ENCODE data around the gene GALNT9.
"Not testable (repeated sequence)": the region's sequence is repeated elsewhere in the genome, so short reads cannot be mapped to it uniquely, and the experiment has no call there.

The GALNT9 gene

DNA sequence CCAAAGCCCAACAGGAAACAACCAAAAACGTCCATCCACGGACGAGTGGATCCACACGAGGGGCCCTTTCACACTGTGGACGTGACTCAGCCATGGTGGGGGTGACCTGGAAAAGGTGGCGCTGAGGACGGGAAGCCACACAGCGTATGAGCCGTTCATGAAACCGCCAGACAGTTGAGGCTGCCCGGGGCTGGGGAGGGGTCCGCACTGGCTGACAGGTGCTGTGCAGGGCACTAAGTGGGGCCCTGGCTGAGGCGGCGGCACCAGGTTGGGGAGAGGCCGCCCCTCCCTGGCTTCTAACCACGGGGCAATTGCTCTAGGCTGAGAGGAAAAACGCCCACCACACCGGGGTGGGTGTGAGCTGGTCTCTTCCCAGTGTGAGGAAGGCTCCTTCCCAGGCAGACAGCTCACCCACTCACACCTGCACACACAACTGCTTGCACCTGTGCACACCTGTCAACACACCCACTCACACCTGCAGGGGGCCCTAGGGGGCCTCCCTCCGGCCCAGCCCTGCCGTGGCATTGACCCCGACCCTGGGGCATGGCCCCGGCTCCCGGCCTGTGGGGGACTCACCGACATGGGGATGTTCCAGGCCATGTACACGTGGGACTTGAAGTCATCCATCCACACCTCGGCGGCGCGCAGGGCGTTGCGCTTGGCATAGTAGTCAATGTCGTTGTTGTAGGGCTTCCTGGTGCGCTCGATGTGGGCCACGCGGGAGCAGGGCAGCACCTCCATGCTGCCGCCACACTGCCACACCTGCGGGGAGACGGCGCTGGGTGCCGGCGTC lies 126.3 kb downstream of the GALNT9 start:
- no peak overlapping the region for H3K4me3 ChIP-seq (ENCODE audit: low read length)
- H3K4me1 ChIP-seq (ENCODE audit: control insufficient read depth, insufficient read depth, low read length) = no peaks in the 10 kb centered on the region
- no peaks in the 10 kb centered on the region for H3K36me3 ChIP-seq (ENCODE audit: control insufficient read depth, insufficient read depth, low read length)
- peaks cover 10% of the 10 kb centered on the region; the same call in 1 of the 2 replicates for H3K27me3 ChIP-seq (ENCODE audit: control insufficient read depth, insufficient read depth, low read length)
- no peak for DNase-seq (ENCODE audit: low read depth, low spot score)
- no CpG with 5 or more reads among the region's 42 CpGs for WGBS (ENCODE audit: insufficient coverage, insufficient read length)
- H3K9me3 ChIP-seq (ENCODE audit: control insufficient read depth, insufficient read depth, low read length) = no peaks in the 10 kb centered on the region
- H3K27ac ChIP-seq (ENCODE audit: low read length) = no peak overlapping the region

DNA sequence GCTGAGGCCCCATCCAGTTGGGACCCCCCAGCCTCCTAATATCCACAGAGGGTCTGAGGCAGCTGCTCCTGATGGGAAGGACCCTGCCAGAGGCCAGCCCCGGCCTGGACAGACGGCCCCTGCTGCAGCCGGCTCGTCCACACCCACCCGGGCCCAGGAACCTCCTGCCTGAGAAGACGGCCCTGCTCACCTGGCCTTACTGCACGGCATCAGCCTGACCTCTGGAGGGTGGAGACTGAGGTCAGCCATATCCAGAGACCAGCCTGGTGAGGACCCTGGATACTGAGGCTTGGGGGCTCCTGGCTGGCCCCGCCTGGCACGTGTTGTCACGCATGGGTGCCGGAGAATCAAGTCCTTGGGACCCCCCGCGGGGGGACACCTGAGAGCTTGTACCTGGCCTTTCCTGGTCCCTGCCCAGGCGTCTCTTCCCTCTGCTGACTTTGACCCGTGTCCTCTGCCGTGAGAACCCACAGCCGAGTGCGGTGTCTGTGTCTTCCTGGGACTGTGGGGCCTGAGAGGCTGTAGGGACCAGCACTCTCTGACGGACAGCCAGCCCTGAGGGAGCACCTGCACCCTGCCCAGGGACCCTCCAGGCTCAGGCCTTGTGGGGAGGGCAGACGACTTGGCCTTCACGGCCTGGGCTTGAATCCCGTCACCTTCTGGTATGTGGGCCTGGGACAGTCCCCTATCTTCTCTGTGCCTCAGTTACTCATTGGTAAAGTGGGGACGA lies 127.8 kb downstream of the GALNT9 start:
- H3K27me3 ChIP-seq (ENCODE audit: control insufficient read depth, insufficient read depth, low read length) = peaks cover 10% of the 10 kb centered on the region; the same call in 1 of the 2 replicates
- no CpG with 5 or more reads among the region's 23 CpGs for WGBS (ENCODE audit: insufficient coverage, insufficient read length)
- H3K36me3 ChIP-seq (ENCODE audit: control insufficient read depth, insufficient read depth, low read length) = no peaks in the 10 kb centered on the region
- H3K4me1 ChIP-seq (ENCODE audit: control insufficient read depth, insufficient read depth, low read length) = no peaks in the 10 kb centered on the region; the same call in 1 of the 2 replicates
- no peaks in the 10 kb centered on the region for H3K9me3 ChIP-seq (ENCODE audit: control insufficient read depth, insufficient read depth, low read length)
- no peak overlapping the region for H3K27ac ChIP-seq (ENCODE audit: low read length)
- DNase-seq (ENCODE audit: low read depth, low spot score) = no peak
- H3K4me3 ChIP-seq (ENCODE audit: low read length) = no peak overlapping the region

DNA sequence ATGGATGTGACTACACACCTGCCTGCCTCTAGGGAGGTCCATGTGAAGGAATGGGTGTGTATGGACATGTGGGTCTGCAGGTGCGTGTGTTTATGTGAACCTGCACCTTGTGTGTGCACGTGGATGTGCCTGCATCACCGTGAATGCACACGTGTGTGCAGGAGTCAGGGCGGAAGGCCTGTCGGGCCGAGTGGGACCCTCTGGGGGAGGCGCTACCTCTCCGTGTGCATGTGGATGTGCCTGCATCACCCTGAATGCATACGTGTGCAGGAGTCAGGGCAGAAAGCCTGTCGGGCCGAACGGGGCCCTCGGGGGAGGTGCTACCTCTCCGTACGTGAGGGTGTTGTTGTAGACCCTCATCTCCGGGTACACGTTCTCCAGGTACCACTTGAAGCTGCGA lies 128.6 kb downstream of the GALNT9 start:
- Histone ChIP-seq H3K27ac (ENCODE audit: low read length) (no peak overlapping the region), H3K27me3 (ENCODE audit: control insufficient read depth, insufficient read depth, low read length) (peaks cover 6% of the 10 kb centered on the region; the same call in 1 of the 2 replicates), H3K4me3 (ENCODE audit: low read length) (no peak overlapping the region), H3K4me1 (ENCODE audit: control insufficient read depth, insufficient read depth, low read length) (no peaks in the 10 kb centered on the region; the same call in 1 of the 2 replicates), H3K36me3 (ENCODE audit: control insufficient read depth, insufficient read depth, low read length) (no peaks in the 10 kb centered on the region), H3K9me3 (ENCODE audit: control insufficient read depth, insufficient read depth, low read length) (no peaks in the 10 kb centered on the region)
- no peak for DNase-seq (ENCODE audit: low read depth, low spot score)
- WGBS (ENCODE audit: insufficient coverage, insufficient read length) = no CpG with 5 or more reads among the region's 19 CpGs

DNA sequence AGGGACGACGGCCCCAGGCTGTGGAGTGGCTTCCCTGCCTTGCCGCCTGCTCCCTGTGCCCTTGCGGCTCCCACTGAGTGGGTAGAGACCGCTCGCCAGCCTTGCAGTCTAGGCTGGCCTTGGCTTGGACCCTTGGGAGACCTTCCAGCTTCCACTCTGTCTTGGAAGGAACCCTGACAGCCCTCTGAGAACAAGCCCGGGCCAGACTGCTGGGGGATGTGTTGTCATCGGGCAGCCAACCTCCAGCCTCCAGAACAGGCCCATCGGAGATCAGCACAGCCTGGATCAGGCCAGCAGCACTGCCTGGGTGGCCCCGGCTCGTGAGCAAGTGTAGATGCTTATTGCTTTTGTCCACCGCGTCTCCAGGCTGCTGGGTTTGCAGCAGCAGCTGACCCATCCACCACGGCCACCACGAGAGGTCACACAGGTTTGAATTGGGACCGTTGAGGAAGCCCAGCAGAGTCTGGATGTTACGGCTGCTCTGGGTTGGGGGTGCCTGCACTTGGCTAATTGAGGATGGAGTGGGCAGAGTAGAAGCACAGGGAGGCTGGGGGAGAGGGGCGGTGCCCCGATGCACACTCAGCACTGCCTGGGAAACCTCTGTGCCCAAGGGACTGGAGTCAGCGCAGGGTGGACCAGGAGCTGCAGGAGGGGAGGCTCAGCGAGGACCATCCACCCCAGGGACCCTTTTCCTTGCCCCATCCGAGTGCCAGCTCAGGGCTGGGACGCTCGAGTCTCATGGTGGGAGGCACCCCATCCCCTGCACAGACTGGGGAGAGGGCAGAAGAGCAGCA lies 129.7 kb downstream of the GALNT9 start:
- H3K27ac ChIP-seq (ENCODE audit: low read length) = no peak overlapping the region
- no CpG with 5 or more reads among the region's 24 CpGs for WGBS (ENCODE audit: insufficient coverage, insufficient read length)
- H3K4me1 ChIP-seq (ENCODE audit: control insufficient read depth, insufficient read depth, low read length) = no peaks in the 10 kb centered on the region; the same call in 1 of the 2 replicates
- H3K4me3 ChIP-seq (ENCODE audit: low read length) = no peak overlapping the region
- H3K27me3 ChIP-seq (ENCODE audit: control insufficient read depth, insufficient read depth, low read length) = peaks cover 5% of the 10 kb centered on the region; the same call in 1 of the 2 replicates
- no peak for DNase-seq (ENCODE audit: low read depth, low spot score)
- H3K9me3 ChIP-seq (ENCODE audit: control insufficient read depth, insufficient read depth, low read length) = no peaks in the 10 kb centered on the region
- H3K36me3 ChIP-seq (ENCODE audit: control insufficient read depth, insufficient read depth, low read length) = no peaks in the 10 kb centered on the region

DNA sequence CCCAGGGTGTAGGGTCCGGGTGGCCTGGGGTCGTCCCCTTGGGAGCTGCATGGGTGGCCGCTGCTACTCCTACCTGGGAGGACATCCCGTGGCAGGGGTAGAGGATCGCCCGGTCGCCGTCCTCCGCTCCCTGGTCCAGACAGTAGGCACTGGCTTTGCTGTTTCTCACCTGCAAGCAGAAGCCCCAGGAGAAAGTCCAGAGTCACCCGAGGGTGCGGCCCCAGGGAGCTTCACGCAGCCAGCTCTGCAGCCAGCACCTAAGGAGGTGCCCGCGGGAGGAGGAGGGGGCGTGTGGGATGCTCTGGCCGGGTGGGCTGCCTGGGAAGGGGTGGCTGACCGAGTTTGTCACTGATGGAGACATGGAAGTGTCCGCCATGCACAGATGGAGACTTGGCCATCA lies 130.3 kb downstream of the GALNT9 start:
- no peak overlapping the region for H3K4me3 ChIP-seq (ENCODE audit: low read length)
- DNase-seq (ENCODE audit: low read depth, low spot score) = no peak
- H3K27ac ChIP-seq (ENCODE audit: low read length) = no peak overlapping the region
- no peaks in the 10 kb centered on the region for H3K9me3 ChIP-seq (ENCODE audit: control insufficient read depth, insufficient read depth, low read length)
- no peaks in the 10 kb centered on the region for H3K36me3 ChIP-seq (ENCODE audit: control insufficient read depth, insufficient read depth, low read length)
- no CpG with 5 or more reads among the region's 18 CpGs for WGBS (ENCODE audit: insufficient coverage, insufficient read length)
- H3K4me1 ChIP-seq (ENCODE audit: control insufficient read depth, insufficient read depth, low read length) = no peaks in the 10 kb centered on the region; the same call in 1 of the 2 replicates
- H3K27me3 ChIP-seq (ENCODE audit: control insufficient read depth, insufficient read depth, low read length) = peaks cover under 1% of the 10 kb centered on the region; the same call in 1 of the 2 replicates

DNA sequence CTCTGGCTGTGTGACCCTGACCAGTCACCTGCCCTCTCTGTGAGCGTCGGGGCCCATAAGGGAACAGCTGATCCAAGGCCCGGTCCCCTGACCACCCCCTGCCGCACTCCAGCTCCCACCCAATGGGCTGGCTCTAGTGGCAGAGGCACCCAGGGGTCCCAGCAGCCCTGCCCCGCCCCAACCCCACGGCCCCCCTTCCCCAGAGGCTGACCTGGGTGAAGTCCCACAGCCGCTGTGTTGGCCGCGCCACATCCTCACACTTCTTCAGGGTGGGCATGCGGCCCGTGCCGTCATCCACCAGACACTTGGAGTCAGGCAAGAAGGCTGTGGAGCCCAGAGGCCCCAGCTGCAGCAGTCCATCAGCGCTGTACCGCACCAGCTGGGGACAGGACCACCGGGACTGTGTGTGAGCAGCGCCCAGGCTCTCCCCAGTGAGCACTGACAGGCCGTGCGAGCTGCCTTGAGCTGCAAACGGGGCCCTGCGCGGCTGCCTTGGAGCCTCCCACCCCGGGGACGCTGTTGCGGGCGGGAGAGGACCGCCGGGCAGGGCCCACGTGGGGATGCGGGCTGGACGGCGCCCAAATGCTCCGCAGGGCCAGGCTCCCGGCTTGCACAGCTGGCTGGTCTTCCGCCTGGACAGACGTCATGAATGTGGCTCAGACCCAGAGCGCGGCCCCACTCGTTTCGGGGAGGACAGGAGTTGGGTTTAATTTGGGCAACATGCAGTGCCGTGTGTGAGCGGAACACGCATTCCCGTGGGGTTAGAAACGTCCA lies 131.6 kb downstream of the GALNT9 start:
- DNase-seq (ENCODE audit: low read depth, low spot score) = no peak
- Histone ChIP-seq H3K9me3 (ENCODE audit: control insufficient read depth, insufficient read depth, low read length) (no peaks in the 10 kb centered on the region), H3K4me3 (ENCODE audit: low read length) (no peak overlapping the region), H3K36me3 (ENCODE audit: control insufficient read depth, insufficient read depth, low read length) (no peaks in the 10 kb centered on the region), H3K27me3 (ENCODE audit: control insufficient read depth, insufficient read depth, low read length) (no peaks in the 10 kb centered on the region; the same call in 1 of the 2 replicates), H3K4me1 (ENCODE audit: control insufficient read depth, insufficient read depth, low read length) (no peaks in the 10 kb centered on the region; the same call in 1 of the 2 replicates), H3K27ac (ENCODE audit: low read length) (no peak overlapping the region)
- WGBS (ENCODE audit: insufficient coverage, insufficient read length) = no CpG with 5 or more reads among the region's 44 CpGs

DNA sequence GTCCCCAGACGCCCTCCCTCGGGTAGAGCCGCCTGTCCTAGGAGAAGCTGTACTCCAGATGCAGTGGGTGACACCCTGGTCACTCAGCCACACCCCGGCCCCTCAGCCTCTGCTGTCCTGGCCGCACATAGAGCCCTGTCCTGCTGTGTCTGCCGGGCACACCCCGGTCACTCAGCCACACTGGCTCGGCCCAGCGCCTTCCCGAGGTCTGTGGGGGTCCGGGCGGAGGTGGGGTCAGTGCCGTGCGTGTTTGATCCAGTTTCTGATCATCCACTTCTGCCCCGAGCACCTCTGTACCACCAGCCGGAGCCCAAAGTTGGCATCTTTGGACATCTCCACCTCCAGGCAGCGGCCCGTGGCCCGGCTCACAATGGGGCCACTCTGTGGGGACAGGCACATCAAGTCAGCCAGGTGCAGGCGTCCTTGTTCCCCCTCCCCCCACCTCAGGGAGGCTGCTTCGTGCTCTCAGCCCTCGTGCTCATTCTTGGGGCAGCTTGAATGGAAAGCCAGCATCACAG lies 132.5 kb downstream of the GALNT9 start:
- Histone ChIP-seq H3K27me3 (ENCODE audit: control insufficient read depth, insufficient read depth, low read length) (no peaks in the 10 kb centered on the region; the same call in 1 of the 2 replicates), H3K4me1 (ENCODE audit: control insufficient read depth, insufficient read depth, low read length) (no peaks in the 10 kb centered on the region; the same call in 1 of the 2 replicates), H3K9me3 (ENCODE audit: control insufficient read depth, insufficient read depth, low read length) (no peaks in the 10 kb centered on the region), H3K27ac (ENCODE audit: low read length) (no peak overlapping the region), H3K4me3 (ENCODE audit: low read length) (no peak overlapping the region), H3K36me3 (ENCODE audit: control insufficient read depth, insufficient read depth, low read length) (no peaks in the 10 kb centered on the region)
- no CpG with 5 or more reads among the region's 22 CpGs for WGBS (ENCODE audit: insufficient coverage, insufficient read length)
- DNase-seq (ENCODE audit: low read depth, low spot score) = no peak

DNA sequence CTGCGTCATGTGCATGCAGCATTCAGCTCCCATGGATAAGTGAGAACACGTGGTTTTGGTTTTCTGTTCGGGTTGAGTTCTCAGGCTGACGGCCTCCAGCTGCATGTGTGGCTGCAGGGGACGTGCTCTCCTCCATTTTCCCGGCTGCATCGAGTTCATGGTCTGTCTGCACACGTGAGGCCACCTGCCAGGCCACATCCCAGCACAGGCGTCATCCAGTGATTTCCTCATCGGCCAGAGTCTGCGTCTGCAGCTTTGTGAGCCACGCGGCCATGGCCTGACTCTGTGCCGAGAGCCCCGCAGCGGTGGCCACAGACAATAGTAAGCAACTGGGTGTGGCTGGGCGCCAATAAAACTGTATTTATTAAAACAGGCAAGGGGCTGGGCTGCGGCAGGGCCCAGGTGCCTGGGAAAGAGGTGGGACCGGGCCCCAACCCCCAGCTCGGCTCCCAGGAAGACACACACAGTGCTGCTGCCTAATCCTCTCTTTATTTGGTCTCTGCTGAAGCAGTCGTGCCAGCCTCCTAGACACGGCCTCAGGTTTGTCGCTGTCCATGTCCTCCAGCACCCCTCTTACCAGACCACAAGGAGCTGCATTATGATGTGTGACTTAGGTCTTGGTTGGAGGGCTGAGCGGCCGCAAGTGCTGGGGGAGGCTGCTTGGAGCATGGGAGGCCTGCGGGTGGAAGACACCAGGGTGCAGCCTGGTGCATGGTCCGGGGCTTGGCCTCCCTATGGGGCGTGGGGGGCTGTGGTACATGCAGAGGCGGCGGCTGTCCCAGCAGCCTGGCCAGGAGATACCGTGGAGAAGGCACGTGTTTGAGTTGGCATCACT lies 133.1 kb downstream of the GALNT9 start:
- Histone ChIP-seq H3K36me3 (ENCODE audit: control insufficient read depth, insufficient read depth, low read length) (no peaks in the 10 kb centered on the region), H3K27ac (ENCODE audit: low read length) (no peak overlapping the region), H3K4me3 (ENCODE audit: low read length) (no peak overlapping the region), H3K27me3 (ENCODE audit: control insufficient read depth, insufficient read depth, low read length) (no peaks in the 10 kb centered on the region; the same call in 1 of the 2 replicates), H3K4me1 (ENCODE audit: control insufficient read depth, insufficient read depth, low read length) (no peaks in the 10 kb centered on the region; the same call in 1 of the 2 replicates), H3K9me3 (ENCODE audit: control insufficient read depth, insufficient read depth, low read length) (no peaks in the 10 kb centered on the region)
- no CpG with 5 or more reads among the region's 32 CpGs for WGBS (ENCODE audit: insufficient coverage, insufficient read length)
- no peak for DNase-seq (ENCODE audit: low read depth, low spot score)

DNA sequence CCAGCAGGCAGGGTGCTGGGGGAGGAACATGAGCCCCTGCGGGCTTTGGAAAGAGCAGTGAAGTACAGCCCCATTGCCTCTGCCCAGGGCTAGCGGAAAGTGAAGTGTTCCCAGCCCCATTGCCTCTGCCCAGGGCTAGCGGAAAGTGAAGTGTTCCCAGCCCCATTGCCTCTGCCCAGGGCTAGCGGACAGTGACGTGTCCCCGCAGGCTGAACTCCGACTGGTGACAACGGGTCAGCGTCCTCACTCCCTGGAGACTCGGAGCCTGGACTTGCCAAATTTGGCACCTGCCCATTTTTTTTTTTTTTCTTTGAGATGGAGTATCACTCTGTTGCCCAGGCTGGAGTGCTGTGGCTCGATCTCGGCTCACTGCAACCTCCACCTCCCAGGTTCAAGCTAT lies 134.1 kb downstream of the GALNT9 start:
- H3K4me1 ChIP-seq (ENCODE audit: control insufficient read depth, insufficient read depth, low read length); H3K4me3 ChIP-seq (ENCODE audit: low read length); H3K36me3 ChIP-seq (ENCODE audit: control insufficient read depth, insufficient read depth, low read length); H3K27ac ChIP-seq (ENCODE audit: low read length); DNase-seq (ENCODE audit: low read depth, low spot score); H3K9me3 ChIP-seq (ENCODE audit: control insufficient read depth, insufficient read depth, low read length); H3K27me3 ChIP-seq (ENCODE audit: control insufficient read depth, insufficient read depth, low read length): not testable (repeated sequence)
- no CpG with 5 or more reads among the region's 12 CpGs for WGBS (ENCODE audit: insufficient coverage, insufficient read length)

All from iPS DF 6.9 (cell line).